Uterus (tissue), 4 donors: ENCODE data around the gene CCNH. TPM values are rescaled to one million over a fixed set of nuclear protein-coding genes. Genes with fewer than 3 reads are reported as not detected.

Source experiments
- DNase-seq, 2 donors: peaks; one replicate each; pipeline ENCODE4 v3.0.0-alpha.2; 2019 to 2020
- H3K27ac ChIP-seq, 2 donors: fragments of 200-600 bp; sonication (generic); 1 replicate in 1 of 2; 2 replicates in 1 of 2; pipeline ENCODE4 v1.5.1; 2016 to 2018
- H3K27me3 ChIP-seq, 2 donors: fragments of 200-600 bp; sonication (generic); one replicate each; pipeline ENCODE4 v1.5.1; 2018 to 2019; ENCODE audit warnings: control low read depth in 1 of 2
- H3K36me3 ChIP-seq, 2 donors: fragments of 200-600 bp; sonication (generic); one replicate each; pipeline ENCODE4 v1.5.1; 2019; ENCODE audit warnings: control low read depth in 1 of 2
- H3K4me1 ChIP-seq, 2 donors: fragments of 200-600 bp; sonication (generic); one replicate each; pipeline ENCODE4 v1.5.1; 2018 to 2019; ENCODE audit warnings: control low read depth in 1 of 2
- H3K4me3 ChIP-seq, 2 donors: fragments of 200-600 bp; sonication (generic); 1 replicate in 1 of 2; 2 replicates in 1 of 2; pipeline ENCODE4 v1.5.1; 2018 to 2019; ENCODE audit warnings: mild to moderate bottlenecking in 1 of 2
- H3K9me3 ChIP-seq, 2 donors: fragments of 200-600 bp; sonication (generic); one replicate each; pipeline ENCODE4 v1.5.1; 2019; ENCODE audit warnings: control low read depth in 1 of 2
- POLR2A ChIP-seq, 2 donors: fragments of 450-650 bp; IDR thresholded peaks; one replicate each; pipeline ENCODE4 v1.6.1; 2016; ENCODE audit warnings: antibody characterized with exemption in 2 of 2, mild to moderate bottlenecking in 1 of 2, moderate library complexity in 1 of 2
- intact Hi-C: fragments of 100-400 bp; cut with DNase I; formaldehyde crosslinking; loops from one replicate; pipeline ENCODE4 v1.15.1; 2023; ENCODE audit warnings: low total_unique reads
- total RNA-seq, 4 donors: library from RNA; depleted of rRNA in 3 of 4; stranded (reverse); fragments of >200 nt in 3 of 4; gene quantifications; one replicate each; pipeline versions ENCODE4 v1.1.0 to v1.2.4, GENCODE V29; 2014 to 2023
- TF ChIP-seq, protein P1 (sequence below), 4 experiments: fragments of 200-600 bp in 2 of 4; fragments of 450-650 bp in 2 of 4; sonication (generic) in 2 of 4; IDR thresholded peaks; one replicate each; pipeline ENCODE4 v1.5.1; 2016 to 2019; ENCODE audit warnings: antibody characterized with exemption in 4 of 4, mild to moderate bottlenecking in 2 of 4, moderate library complexity in 1 of 4
- donor health status: DM: yes; HTN: yes; CAD: no.

The CCNH gene
- total RNA-seq, 4 donors from 2014 or later = 25.4 to 96.2 (median 77.4) TPM

DNA sequence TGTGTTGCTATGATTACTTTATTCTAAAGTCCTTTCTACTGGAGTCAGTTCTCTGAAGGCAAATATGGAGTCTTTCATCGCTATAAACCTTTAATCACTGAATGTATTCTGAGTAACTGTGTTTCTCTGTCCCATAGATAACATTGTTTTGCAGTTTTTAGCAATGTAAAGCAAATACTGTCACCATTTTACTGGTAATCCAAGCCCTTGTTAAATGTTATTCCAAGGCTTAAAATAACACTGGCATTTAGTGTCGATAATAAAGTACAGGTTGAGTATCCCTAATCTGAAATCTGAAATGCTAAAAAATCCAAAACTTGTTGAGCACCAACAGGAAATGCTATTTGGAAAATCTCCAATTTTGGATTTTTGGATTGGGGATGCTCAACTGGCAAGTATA lies 24.6 kb downstream of the CCNH start:
- Histone ChIP-seq H3K27me3 (no peaks in the 10 kb centered on the region), H3K27ac (no peak overlapping the region), H3K9me3 (no peaks in the 10 kb centered on the region), H3K4me3 (no peak overlapping the region), H3K36me3 (no peaks in the 10 kb centered on the region), H3K4me1 (no peaks in the 10 kb centered on the region)
- intact Hi-C loops = no loop called here
- TF ChIP-seq, protein P1, sequence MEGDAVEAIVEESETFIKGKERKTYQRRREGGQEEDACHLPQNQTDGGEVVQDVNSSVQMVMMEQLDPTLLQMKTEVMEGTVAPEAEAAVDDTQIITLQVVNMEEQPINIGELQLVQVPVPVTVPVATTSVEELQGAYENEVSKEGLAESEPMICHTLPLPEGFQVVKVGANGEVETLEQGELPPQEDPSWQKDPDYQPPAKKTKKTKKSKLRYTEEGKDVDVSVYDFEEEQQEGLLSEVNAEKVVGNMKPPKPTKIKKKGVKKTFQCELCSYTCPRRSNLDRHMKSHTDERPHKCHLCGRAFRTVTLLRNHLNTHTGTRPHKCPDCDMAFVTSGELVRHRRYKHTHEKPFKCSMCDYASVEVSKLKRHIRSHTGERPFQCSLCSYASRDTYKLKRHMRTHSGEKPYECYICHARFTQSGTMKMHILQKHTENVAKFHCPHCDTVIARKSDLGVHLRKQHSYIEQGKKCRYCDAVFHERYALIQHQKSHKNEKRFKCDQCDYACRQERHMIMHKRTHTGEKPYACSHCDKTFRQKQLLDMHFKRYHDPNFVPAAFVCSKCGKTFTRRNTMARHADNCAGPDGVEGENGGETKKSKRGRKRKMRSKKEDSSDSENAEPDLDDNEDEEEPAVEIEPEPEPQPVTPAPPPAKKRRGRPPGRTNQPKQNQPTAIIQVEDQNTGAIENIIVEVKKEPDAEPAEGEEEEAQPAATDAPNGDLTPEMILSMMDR (IDR thresholded peaks at IDR 0.05) = no peak
- TF ChIP-seq POLR2A (IDR thresholded peaks at IDR 0.05) = no peak
- DNase-seq = no peak

DNA sequence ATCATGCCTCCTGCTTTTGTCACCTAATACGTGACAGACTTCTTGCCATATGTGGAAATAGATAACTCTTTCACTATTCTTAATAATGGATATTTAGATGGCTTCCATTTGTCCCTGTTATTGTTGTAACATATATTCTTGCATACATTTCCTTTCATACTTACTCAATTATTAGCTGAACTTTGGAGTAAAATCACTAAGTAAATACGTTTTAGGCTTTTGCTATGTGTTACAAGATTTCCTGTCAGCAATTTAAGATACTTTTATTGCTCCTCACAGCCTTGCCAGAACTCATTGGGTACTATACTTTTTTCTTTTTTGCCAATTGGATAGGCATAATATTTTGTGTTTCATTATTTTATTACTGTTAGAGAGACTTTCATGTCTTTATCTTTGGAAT lies 26.9 kb downstream of the CCNH start:
- Histone ChIP-seq H3K9me3 (no peaks in the 10 kb centered on the region), H3K36me3 (no peaks in the 10 kb centered on the region), H3K4me3 (no peak overlapping the region), H3K4me1 (no peaks in the 10 kb centered on the region), H3K27ac (no peak overlapping the region), H3K27me3 (no peaks in the 10 kb centered on the region)
- intact Hi-C loops = no loop called here
- TF ChIP-seq POLR2A (IDR thresholded peaks at IDR 0.05) = no peak
- TF ChIP-seq, protein P1 (IDR thresholded peaks at IDR 0.05) = no peak
- DNase-seq = no peak

DNA sequence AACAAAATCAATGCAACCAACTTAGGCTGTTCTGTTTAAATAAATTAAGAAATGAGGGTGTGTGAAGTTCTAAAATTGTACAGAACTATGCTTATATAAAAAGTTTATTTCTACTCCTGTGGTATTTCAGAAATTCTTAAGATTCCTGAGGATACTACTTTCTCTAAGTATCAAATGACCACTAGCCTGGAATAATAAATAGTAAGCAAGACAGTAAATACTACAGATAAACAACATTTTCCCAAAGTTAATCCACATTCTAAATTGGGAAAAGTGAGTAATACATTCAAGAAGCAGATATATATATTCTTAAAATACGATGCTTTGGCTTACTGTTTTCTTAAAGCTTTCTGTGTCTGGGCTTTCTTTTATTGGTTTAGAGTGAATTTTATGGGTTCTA lies 29.5 kb downstream of the CCNH start:
- Histone ChIP-seq H3K4me3 (no peak overlapping the region), H3K4me1 (no peaks in the 10 kb centered on the region), H3K9me3 (no peaks in the 10 kb centered on the region), H3K27me3 (no peaks in the 10 kb centered on the region), H3K27ac (no peak overlapping the region), H3K36me3 (no peaks in the 10 kb centered on the region)
- TF ChIP-seq, protein P1 (IDR thresholded peaks at IDR 0.05) = no peak
- no peak for TF ChIP-seq POLR2A (IDR thresholded peaks at IDR 0.05)
- intact Hi-C loops = no loop called here
- no peak for DNase-seq

DNA sequence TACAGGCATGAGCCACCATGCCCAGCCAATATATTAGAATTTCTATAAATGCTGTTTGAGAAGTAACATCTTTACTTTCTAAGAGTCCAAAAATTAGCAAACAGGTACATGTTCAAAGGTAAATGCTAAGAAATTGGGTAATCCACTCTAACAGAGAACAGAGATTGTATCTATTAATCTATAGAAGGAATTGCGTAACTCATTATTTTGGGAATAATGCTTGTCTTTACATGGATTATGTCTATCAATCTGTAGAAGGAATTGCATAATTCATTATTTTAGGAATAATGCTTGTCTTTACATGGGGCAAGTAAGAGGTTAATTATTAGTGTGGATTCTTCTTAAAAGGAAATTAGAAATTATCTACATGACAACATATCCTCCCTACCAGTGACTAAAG lies 30.5 kb downstream of the CCNH start:
- no peaks in the 10 kb centered on the region for H3K36me3 ChIP-seq
- H3K4me1 ChIP-seq = no peaks in the 10 kb centered on the region
- H3K4me3 ChIP-seq = no peak overlapping the region
- no peak for DNase-seq
- H3K9me3 ChIP-seq = no peaks in the 10 kb centered on the region
- no peaks in the 10 kb centered on the region for H3K27me3 ChIP-seq
- TF ChIP-seq POLR2A (IDR thresholded peaks at IDR 0.05) = no peak
- TF ChIP-seq, protein P1 (IDR thresholded peaks at IDR 0.05) = no peak
- H3K27ac ChIP-seq = no peak overlapping the region
- intact Hi-C loops = no loop called here

DNA sequence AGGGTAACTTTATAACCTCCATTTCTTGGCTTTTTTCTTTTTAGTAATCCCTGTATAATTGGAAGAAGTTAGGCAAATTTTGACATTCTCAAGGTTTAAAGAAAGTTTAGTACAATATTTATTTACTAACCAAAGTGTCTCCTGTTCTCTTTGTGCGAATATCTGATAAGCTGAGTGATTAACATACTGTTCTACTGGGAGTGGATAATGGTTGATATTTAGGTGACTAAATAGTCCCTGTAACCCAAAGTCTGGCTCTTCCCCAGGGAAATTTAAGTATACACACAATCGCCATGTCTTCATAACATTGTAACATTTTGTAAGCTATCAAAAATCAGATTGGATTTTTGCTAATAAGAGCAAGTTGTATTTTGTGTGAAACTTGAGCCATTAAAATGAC lies 40.0 kb downstream of the CCNH start:
- intact Hi-C loops = no loop called here
- H3K36me3 ChIP-seq = no peaks in the 10 kb centered on the region
- H3K4me3 ChIP-seq = no peak overlapping the region
- no peak overlapping the region for H3K27ac ChIP-seq
- no peaks in the 10 kb centered on the region for H3K4me1 ChIP-seq
- no peaks in the 10 kb centered on the region for H3K9me3 ChIP-seq
- no peaks in the 10 kb centered on the region for H3K27me3 ChIP-seq
- DNase-seq = no peak
- TF ChIP-seq, protein P1 (IDR thresholded peaks at IDR 0.05) = no peak
- no peak for TF ChIP-seq POLR2A (IDR thresholded peaks at IDR 0.05)
